ENCODE measurements around the gene SH3BP4. TPM values are rescaled to one million over a fixed set of nuclear protein-coding genes. Genes with fewer than 3 reads are reported as not detected.

The SH3BP4 gene
- polyA plus RNA-seq, 1 donor (not counting 4 experiments of a cell fraction or from before 2014, with no cell fraction given), result 50.4 TPM

DNA sequence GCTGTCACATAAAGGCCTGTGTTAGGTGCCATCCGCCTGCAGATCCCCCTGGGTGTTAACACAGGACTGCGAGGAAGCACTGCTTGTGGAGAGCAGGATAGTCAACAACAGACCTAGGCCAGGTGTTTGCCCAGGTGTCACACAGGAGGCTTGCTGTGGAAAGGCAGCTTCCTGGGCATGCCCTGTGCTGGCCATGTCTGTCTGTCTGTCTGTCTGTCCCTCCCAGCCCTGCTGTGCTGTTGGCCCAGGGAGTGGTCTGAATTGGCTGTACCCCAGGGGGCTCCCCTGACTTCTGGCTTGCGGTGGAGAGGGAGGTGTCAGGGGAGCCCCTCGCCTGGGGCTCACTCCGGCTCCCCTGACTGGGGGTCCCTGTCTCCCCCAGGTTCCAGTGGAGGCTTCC, 53.2 kb downstream of the SH3BP4 start:
- dilution Hi-C loops (cut with MboI; ENCODE audit: extremely low pct_ligation_motif_present, low sequenced_read_pairs), result no loop called here
- peaks cover 8% of the 10 kb centered on the region for H4K20me1 ChIP-seq (ENCODE audit: control insufficient read depth, extremely low read depth, insufficient read depth, low read length)
- no peaks in the 10 kb centered on the region for H3K9me3 ChIP-seq (ENCODE audit: control insufficient read depth, low read depth, low read length)
- TF ChIP-seq, protein P1, sequence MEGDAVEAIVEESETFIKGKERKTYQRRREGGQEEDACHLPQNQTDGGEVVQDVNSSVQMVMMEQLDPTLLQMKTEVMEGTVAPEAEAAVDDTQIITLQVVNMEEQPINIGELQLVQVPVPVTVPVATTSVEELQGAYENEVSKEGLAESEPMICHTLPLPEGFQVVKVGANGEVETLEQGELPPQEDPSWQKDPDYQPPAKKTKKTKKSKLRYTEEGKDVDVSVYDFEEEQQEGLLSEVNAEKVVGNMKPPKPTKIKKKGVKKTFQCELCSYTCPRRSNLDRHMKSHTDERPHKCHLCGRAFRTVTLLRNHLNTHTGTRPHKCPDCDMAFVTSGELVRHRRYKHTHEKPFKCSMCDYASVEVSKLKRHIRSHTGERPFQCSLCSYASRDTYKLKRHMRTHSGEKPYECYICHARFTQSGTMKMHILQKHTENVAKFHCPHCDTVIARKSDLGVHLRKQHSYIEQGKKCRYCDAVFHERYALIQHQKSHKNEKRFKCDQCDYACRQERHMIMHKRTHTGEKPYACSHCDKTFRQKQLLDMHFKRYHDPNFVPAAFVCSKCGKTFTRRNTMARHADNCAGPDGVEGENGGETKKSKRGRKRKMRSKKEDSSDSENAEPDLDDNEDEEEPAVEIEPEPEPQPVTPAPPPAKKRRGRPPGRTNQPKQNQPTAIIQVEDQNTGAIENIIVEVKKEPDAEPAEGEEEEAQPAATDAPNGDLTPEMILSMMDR (optimal IDR thresholded peaks at IDR 0.05 in 1 of 3, IDR thresholded peaks at IDR 0.05 in 1 of 3, conservative IDR thresholded peaks at IDR 0.05 in 1 of 3; ENCODE audit: extremely low read depth in 1 of 3, insufficient read depth in 2 of 3, low read length in 3 of 3), result no peak
- TF ChIP-seq EZH2 (IDR thresholded peaks at IDR 0.05; ENCODE audit: low read length), result no peak
- H3K27me3 ChIP-seq (ENCODE audit: control insufficient read depth, extremely low read depth, insufficient read depth, low read length), result no peaks in the 10 kb centered on the region
- DNase-seq (ENCODE audit: low read depth, low spot score), result no peak
- H2AFZ ChIP-seq (ENCODE audit: control insufficient read depth, low read length), result no peak overlapping the region
- peaks cover 18 to 31% of the 10 kb centered on the region in 2 experiments for H3K36me3 ChIP-seq (ENCODE audit: control insufficient read depth in 2 of 2, extremely low read depth in 1 of 2, insufficient read depth in 2 of 2, low read length in 2 of 2)
- FAIRE-seq, result no peak
- H3K4me3 ChIP-seq (ENCODE audit: control insufficient read depth in 2 of 3, extremely low read depth in 1 of 3, insufficient read depth in 2 of 3, low read depth in 1 of 3, low read length in 3 of 3), result no peak overlapping the region
- no peak overlapping the region for H3K27ac ChIP-seq (ENCODE audit: control insufficient read depth, insufficient read depth, low read length)
- H3K79me2 ChIP-seq (ENCODE audit: control insufficient read depth, insufficient read depth, low read length), result peaks cover 88% of the 10 kb centered on the region
- H3K4me1 ChIP-seq (ENCODE audit: control insufficient read depth, extremely low read depth, insufficient read depth, low read length), result peaks cover 41% of the 10 kb centered on the region
- H3K4me2 ChIP-seq (ENCODE audit: control insufficient read depth, extremely low read depth, insufficient read depth, low read depth, low read length), result no peak overlapping the region
- H3K9ac ChIP-seq (ENCODE audit: control insufficient read depth, extremely low read depth, insufficient read depth, low read length), result no peak overlapping the region
- peaks cover 12% of the 10 kb centered on the region for H3K9me1 ChIP-seq (ENCODE audit: control insufficient read depth, extremely low read depth, insufficient read depth, low read length)

DNA sequence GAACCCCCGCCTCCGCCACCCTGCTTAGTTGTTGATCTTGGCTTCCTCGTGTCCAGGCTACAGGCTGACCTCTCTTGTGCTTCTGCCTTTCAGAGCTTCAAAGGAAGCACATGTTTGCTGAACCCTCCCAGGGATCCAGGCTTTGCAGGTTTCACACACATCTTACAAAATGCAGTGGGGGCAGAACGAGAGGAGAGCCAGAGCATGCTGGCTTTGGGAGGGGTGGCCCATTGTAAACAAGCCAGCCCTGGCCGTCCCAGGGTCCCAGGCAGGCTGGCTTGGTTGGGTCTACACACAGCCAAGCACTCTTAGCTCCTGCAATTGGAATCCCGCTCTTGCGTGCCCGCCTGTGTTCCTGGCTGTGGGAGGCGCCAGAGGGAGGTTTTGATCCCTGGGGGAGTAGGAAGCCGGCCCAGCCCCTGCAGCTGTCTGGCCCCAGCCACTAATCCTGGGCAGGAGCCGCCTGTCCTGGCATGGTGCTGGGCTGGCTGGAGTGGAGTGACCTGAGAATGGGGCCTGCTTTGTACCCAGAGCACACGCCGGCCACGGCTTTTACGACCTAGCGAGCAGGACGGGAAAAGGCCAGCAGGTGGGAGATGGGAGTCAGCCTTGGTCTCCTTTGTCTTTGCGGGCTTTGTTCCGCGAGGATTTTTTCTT, 53.9 kb downstream of the SH3BP4 start:
- Histone ChIP-seq H2AFZ (ENCODE audit: control insufficient read depth, low read length) (no peak overlapping the region), H3K9ac (ENCODE audit: control insufficient read depth, extremely low read depth, insufficient read depth, low read length) (no peak overlapping the region), H3K27ac (ENCODE audit: control insufficient read depth, insufficient read depth, low read length) (no peak overlapping the region), H3K79me2 (ENCODE audit: control insufficient read depth, insufficient read depth, low read length) (peaks cover 88% of the 10 kb centered on the region), H3K4me2 (ENCODE audit: control insufficient read depth, extremely low read depth, insufficient read depth, low read depth, low read length) (no peak overlapping the region), H3K9me3 (ENCODE audit: control insufficient read depth, low read depth, low read length) (no peaks in the 10 kb centered on the region), H3K9me1 (ENCODE audit: control insufficient read depth, extremely low read depth, insufficient read depth, low read length) (peaks cover 12% of the 10 kb centered on the region), H3K27me3 (ENCODE audit: control insufficient read depth, extremely low read depth, insufficient read depth, low read length) (no peaks in the 10 kb centered on the region), H3K36me3 (ENCODE audit: control insufficient read depth in 2 of 2, extremely low read depth in 1 of 2, insufficient read depth in 2 of 2, low read length in 2 of 2) (peaks cover 15 to 26% of the 10 kb centered on the region in 2 experiments), H3K4me1 (ENCODE audit: control insufficient read depth, extremely low read depth, insufficient read depth, low read length) (peaks cover 41% of the 10 kb centered on the region), H3K4me3 (ENCODE audit: control insufficient read depth in 2 of 3, extremely low read depth in 1 of 3, insufficient read depth in 2 of 3, low read depth in 1 of 3, low read length in 3 of 3) (no peak overlapping the region), H4K20me1 (ENCODE audit: control insufficient read depth, extremely low read depth, insufficient read depth, low read length) (peaks cover 8% of the 10 kb centered on the region)
- DNase-seq (ENCODE audit: low read depth, low spot score), result no peak
- no peak for FAIRE-seq
- dilution Hi-C loops (cut with MboI; ENCODE audit: extremely low pct_ligation_motif_present, low sequenced_read_pairs), result no loop called here
- TF ChIP-seq, protein P1 (optimal IDR thresholded peaks at IDR 0.05 in 1 of 3, IDR thresholded peaks at IDR 0.05 in 1 of 3, conservative IDR thresholded peaks at IDR 0.05 in 1 of 3; ENCODE audit: extremely low read depth in 1 of 3, insufficient read depth in 2 of 3, low read length in 3 of 3), result peak in 2 of 3 experiments; percentile 9 to 30
- TF ChIP-seq EZH2 (IDR thresholded peaks at IDR 0.05; ENCODE audit: low read length), result no peak
